Suprapubic skin (tissue), 4 donors: ENCODE results near the gene NPM1. TPM values are rescaled to one million over a fixed set of nuclear protein-coding genes. Genes with fewer than 3 reads are reported as not detected.
"Not testable (repeated sequence)": the region's sequence is repeated elsewhere in the genome, so short reads cannot be mapped to it uniquely, and the experiment has no call there.

Source experiments
- DNase-seq, 2 donors: peaks; one replicate each; pipeline ENCODE4 v3.0.0-alpha.2; 2019; ENCODE audit warnings: low spot score in 2 of 2
- H3K27ac ChIP-seq: fragments of 200-600 bp; sonication (generic); one replicate; pipeline ENCODE4 v1.5.1; 2019
- H3K27me3 ChIP-seq: fragments of 200-600 bp; sonication (generic); one replicate; pipeline ENCODE4 v1.5.1; 2019
- H3K36me3 ChIP-seq: fragments of 200-600 bp; sonication (generic); one replicate; pipeline ENCODE4 v1.5.1; 2019
- H3K4me1 ChIP-seq: fragments of 200-600 bp; sonication (generic); one replicate; pipeline ENCODE4 v1.5.1; 2019
- H3K4me3 ChIP-seq: fragments of 200-600 bp; sonication (generic); one replicate; pipeline ENCODE4 v1.5.1; 2019; ENCODE audit warnings: mild to moderate bottlenecking
- H3K9me3 ChIP-seq: fragments of 200-600 bp; sonication (generic); one replicate; pipeline ENCODE4 v1.5.1; 2019
- CTCF ChIP-seq, 2 donors: fragments of 200-600 bp in 1 of 2; fragments of 450-650 bp in 1 of 2; sonication (generic) in 1 of 2; IDR thresholded peaks; one replicate each; pipeline ENCODE4 v1.5.1; 2016 to 2019; ENCODE audit warnings: antibody characterized with exemption in 2 of 2, mild to moderate bottlenecking in 1 of 2, moderate library complexity in 1 of 2
- EP300 ChIP-seq: sonication (generic); formaldehyde crosslinking; IDR thresholded peaks from one replicate; pipeline ENCODE4 v1.6.1; 2017; ENCODE audit warnings: antibody characterized with exemption
- POLR2A ChIP-seq, 2 donors: fragments of 450-650 bp; IDR thresholded peaks; one replicate each; pipeline ENCODE4 v1.6.1; 2017; ENCODE audit warnings: antibody characterized with exemption in 2 of 2, mild to moderate bottlenecking in 2 of 2, moderate library complexity in 2 of 2
- POLR2AphosphoS5 ChIP-seq, 3 donors: sonication (generic); formaldehyde crosslinking; IDR thresholded peaks; one replicate each; pipeline ENCODE4 v1.6.1; 2017; ENCODE audit warnings: antibody characterized with exemption in 3 of 3
- WGBS: methylation state at CpG from one replicate; pipeline ENCODE4 v1.1.5; 2018; 5-methylcytosine and 5-hydroxymethylcytosine counted together
- total RNA-seq, 4 donors: library from RNA; depleted of rRNA; stranded (reverse); fragments of >200 nt; gene quantifications; one replicate each; pipeline ENCODE4 v1.1.0, GENCODE V29; 2016

The NPM1 gene
- total RNA-seq, 4 donors from 2014 or later: 439 to 524 (median 469) TPM

GRCh38 chr5:171392585-171393159 lies 5.0 kb downstream of the NPM1 start:
- no peak for TF ChIP-seq EP300
- no peak for TF ChIP-seq POLR2A (IDR thresholded peaks at IDR 0.05)
- no peak for TF ChIP-seq CTCF (IDR thresholded peaks at IDR 0.05)
- TF ChIP-seq POLR2AphosphoS5 (IDR thresholded peaks at IDR 0.05): no peak
- Histone ChIP-seq H3K9me3 (no peaks in the 10 kb centered on the region), H3K4me1 (peaks cover 29% of the 10 kb centered on the region), H3K36me3 (peaks cover 53% of the 10 kb centered on the region), H3K4me3 (no peak overlapping the region), H3K27ac (no peak overlapping the region), H3K27me3 (no peaks in the 10 kb centered on the region)
- WGBS: 89% methylated on average over 4 of the region's 4 CpGs
- no peak for DNase-seq

DNA sequence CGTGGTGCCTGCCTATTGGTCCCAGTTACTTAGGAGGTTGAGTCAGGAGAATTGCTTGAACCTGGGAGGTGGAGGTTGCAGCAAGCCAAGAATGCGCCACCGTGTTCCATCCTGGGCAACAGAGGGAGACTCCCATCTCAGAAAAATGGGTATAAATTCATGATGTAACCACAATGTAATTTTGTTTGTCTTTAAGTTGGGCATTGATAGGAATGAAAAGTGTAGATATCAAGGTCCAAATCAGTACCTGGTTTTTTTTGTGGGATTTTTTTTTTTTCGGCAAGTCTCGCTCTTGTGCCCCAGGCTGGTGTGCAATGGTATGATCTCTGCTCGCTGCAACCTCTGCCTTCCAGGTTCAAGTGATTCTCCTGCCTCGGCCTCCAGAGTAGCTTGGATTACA lies 7.4 kb downstream of the NPM1 start:
- H3K27me3 ChIP-seq: no peaks in the 10 kb centered on the region
- no peaks in the 10 kb centered on the region for H3K9me3 ChIP-seq
- peaks cover 14% of the 10 kb centered on the region for H3K4me1 ChIP-seq
- WGBS: 97% methylated on average over 7 of the region's 7 CpGs
- TF ChIP-seq POLR2A (IDR thresholded peaks at IDR 0.05) (no peak), EP300 (no peak), POLR2AphosphoS5 (IDR thresholded peaks at IDR 0.05) (no peak), CTCF (IDR thresholded peaks at IDR 0.05) (no peak)
- no peak overlapping the region for H3K4me3 ChIP-seq
- DNase-seq: no peak
- H3K27ac ChIP-seq: no peak overlapping the region
- peaks cover 74% of the 10 kb centered on the region for H3K36me3 ChIP-seq

- DNase-seq, H3K27ac ChIP-seq, H3K4me3 ChIP-seq, H3K9me3 ChIP-seq, H3K27me3 ChIP-seq, H3K4me1 ChIP-seq: not testable (repeated sequence)
- H3K36me3 ChIP-seq: peaks cover 89% of the 10 kb centered on the region
- WGBS: 86% methylated on average over 11 of the region's 11 CpGs
Observed at GRCh38 chr5:171396583-171396982, 8.9 kb downstream of the NPM1 start.

- Histone ChIP-seq H3K36me3 (peaks cover 88% of the 10 kb centered on the region), H3K4me3 (no peak overlapping the region)
Observed at GRCh38 chr5:171397190-171397589, 9.5 kb downstream of the NPM1 start.

GRCh38 chr5:171397599-171397998 lies 9.9 kb downstream of the NPM1 start:
- Histone ChIP-seq H3K4me3 (no peak overlapping the region), H3K9me3 (no peaks in the 10 kb centered on the region), H3K36me3 (peaks cover 84% of the 10 kb centered on the region), H3K27me3 (no peaks in the 10 kb centered on the region), H3K4me1 (no peaks in the 10 kb centered on the region), H3K27ac (no peak overlapping the region)
- DNase-seq: no peak
- TF ChIP-seq EP300 (no peak), POLR2AphosphoS5 (IDR thresholded peaks at IDR 0.05) (no peak), CTCF (IDR thresholded peaks at IDR 0.05) (no peak), POLR2A (IDR thresholded peaks at IDR 0.05) (no peak)
- 66% methylated on average over 4 of the region's 4 CpGs for WGBS

More at GRCh38 chr5:171397190-171397589, 9.5 kb downstream of the NPM1 start:
- Histone ChIP-seq H3K27me3 (no peaks in the 10 kb centered on the region), H3K9me3 (no peaks in the 10 kb centered on the region), H3K4me1 (no peaks in the 10 kb centered on the region), H3K27ac (no peak overlapping the region)
- WGBS: 79% methylated on average over 2 of the region's 2 CpGs
- DNase-seq: no peak
- TF ChIP-seq POLR2A (IDR thresholded peaks at IDR 0.05) (no peak), POLR2AphosphoS5 (IDR thresholded peaks at IDR 0.05) (no peak), EP300 (no peak), CTCF (IDR thresholded peaks at IDR 0.05) (no peak)

DNA sequence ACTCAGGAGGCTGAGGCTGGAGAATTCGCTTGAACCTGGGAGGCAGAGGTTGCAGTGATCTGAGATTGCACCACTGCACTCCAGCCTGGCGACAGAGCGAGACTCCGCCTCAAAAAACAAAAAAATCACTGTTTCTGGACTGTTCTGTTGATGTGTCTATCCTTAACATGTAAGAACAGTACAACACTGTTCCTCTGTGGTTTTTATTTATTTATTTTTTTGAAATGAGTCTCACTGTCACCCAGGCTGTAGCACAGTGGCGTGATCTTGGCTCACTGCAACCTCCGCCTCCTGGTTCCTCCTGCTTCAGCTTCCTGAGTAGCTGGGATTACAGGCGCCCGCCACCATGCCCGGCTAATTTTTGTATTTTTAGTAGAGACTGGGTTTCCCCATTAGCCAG lies 11.0 kb downstream of the NPM1 start:
- H3K27me3 ChIP-seq, H3K27ac ChIP-seq, H3K4me3 ChIP-seq, H3K4me1 ChIP-seq, H3K9me3 ChIP-seq, DNase-seq: not testable (repeated sequence)
- 92% methylated on average over 9 of the region's 9 CpGs for WGBS
- H3K36me3 ChIP-seq: peaks cover 75% of the 10 kb centered on the region
